H1 (cell line): ENCODE data around the gene CDKL5.

Experiments used
- CHD2 ChIP-seq: IDR thresholded peaks from 2 replicates; pipeline ENCODE4 v1.6.1; 2012; ENCODE audit warnings: low read length, improper control_type of control experiment
- EP300 ChIP-seq, 2 experiments: IDR thresholded peaks; 1 replicate in 1 of 2; 2 replicates in 1 of 2; pipeline ENCODE4 v1.6.1; 2011 to 2012; ENCODE audit warnings: low read depth in 2 of 2, low read length in 2 of 2, mild to moderate bottlenecking in 2 of 2, borderline replicate concordance in 1 of 2, inconsistent platforms in 1 of 2, moderate library complexity in 1 of 2
- EZH2 ChIP-seq: fragments of 200-600 bp; sonication (generic); IDR thresholded peaks from 2 replicates; pipeline ENCODE4 v1.7.1; 2012; ENCODE audit warnings: low read depth, mild to moderate bottlenecking, moderate library complexity, low read length, inconsistent platforms; ENCODE audit not compliant: severe bottlenecking
- HDAC2 ChIP-seq, 2 experiments: fragments of 300-600 bp in 1 of 2; sonication (generic) in 1 of 2; IDR thresholded peaks; 2 replicates each; pipeline ENCODE4 v1.6.1; 2011 to 2012; ENCODE audit warnings: low read depth in 2 of 2, low read length in 2 of 2, mild to moderate bottlenecking in 2 of 2, moderate library complexity in 2 of 2, borderline replicate concordance in 1 of 2, inconsistent platforms in 1 of 2
- KDM5A ChIP-seq: fragments of 200-600 bp; IDR thresholded peaks from 2 replicates; pipeline ENCODE4 v1.7.1; 2012; ENCODE audit warnings: mild to moderate bottlenecking, low read length, inconsistent platforms, mixed read lengths
- POLR2AphosphoS5 ChIP-seq: IDR thresholded peaks from 2 replicates; pipeline ENCODE4 v1.6.1; 2011; ENCODE audit warnings: low read depth, low read length
- YY1 ChIP-seq: IDR thresholded peaks from 2 replicates; pipeline ENCODE4 v1.6.1; 2011; ENCODE audit warnings: low read depth, mild to moderate bottlenecking, low read length
- TF ChIP-seq, protein P1 (sequence below), 3 experiments: IDR thresholded peaks; 1 replicate in 2 of 3; 2 replicates in 1 of 3; pipeline versions ENCODE4 v1.5.1 to v1.6.1; 2011; ENCODE audit warnings: low read length in 3 of 3, mild to moderate bottlenecking in 3 of 3, inconsistent platforms in 2 of 3, low read depth in 1 of 3, moderate library complexity in 1 of 3; ENCODE audit not compliant: insufficient read depth in 1 of 3; ENCODE audit errors: control extremely low read depth in 1 of 3

DNA sequence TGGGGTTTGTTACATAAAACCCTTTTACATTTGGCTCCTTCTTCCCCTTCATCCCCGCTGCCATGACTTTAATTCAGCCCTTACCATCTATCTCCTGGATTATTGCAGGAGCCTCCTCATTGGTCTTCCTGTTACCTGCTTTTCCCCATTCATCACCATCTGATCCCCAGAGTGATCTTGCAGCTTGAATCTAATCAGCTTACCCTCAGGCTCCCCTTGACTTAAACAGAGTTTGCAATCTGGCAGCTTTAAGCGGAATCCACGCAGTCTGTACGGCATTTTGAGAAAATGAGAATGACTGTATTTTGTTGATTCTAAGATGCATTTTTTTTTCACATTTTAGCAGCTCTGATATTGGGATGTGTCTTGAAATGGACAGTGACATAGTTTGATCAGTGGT lies 267.1 kb downstream of the CDKL5 start:
- TF ChIP-seq POLR2AphosphoS5 (no peak), KDM5A (no peak), EP300 (IDR thresholded peaks at IDR 0.05; ENCODE audit: borderline replicate concordance in 1 of 2, low read depth in 2 of 2, low read length in 2 of 2) (no peak), EZH2 (no peak), YY1 (no peak), HDAC2 (IDR thresholded peaks at IDR 0.05; ENCODE audit: borderline replicate concordance in 1 of 2, low read depth in 2 of 2, low read length in 2 of 2) (no peak), CHD2 (no peak)
- TF ChIP-seq, protein P1, sequence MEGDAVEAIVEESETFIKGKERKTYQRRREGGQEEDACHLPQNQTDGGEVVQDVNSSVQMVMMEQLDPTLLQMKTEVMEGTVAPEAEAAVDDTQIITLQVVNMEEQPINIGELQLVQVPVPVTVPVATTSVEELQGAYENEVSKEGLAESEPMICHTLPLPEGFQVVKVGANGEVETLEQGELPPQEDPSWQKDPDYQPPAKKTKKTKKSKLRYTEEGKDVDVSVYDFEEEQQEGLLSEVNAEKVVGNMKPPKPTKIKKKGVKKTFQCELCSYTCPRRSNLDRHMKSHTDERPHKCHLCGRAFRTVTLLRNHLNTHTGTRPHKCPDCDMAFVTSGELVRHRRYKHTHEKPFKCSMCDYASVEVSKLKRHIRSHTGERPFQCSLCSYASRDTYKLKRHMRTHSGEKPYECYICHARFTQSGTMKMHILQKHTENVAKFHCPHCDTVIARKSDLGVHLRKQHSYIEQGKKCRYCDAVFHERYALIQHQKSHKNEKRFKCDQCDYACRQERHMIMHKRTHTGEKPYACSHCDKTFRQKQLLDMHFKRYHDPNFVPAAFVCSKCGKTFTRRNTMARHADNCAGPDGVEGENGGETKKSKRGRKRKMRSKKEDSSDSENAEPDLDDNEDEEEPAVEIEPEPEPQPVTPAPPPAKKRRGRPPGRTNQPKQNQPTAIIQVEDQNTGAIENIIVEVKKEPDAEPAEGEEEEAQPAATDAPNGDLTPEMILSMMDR (IDR thresholded peaks at IDR 0.05; ENCODE audit: control extremely low read depth in 1 of 3, insufficient read depth in 1 of 3, low read depth in 1 of 3, low read length in 3 of 3) = no peak
